Jurkat, Clone E6-1 (cell line): ENCODE measurements around the gene ITCH.

Experiments used
- DNase-seq: peaks from one replicate; pipeline ENCODE4 v3.0.0-alpha.2; 2011; ENCODE audit warnings: low read depth, low spot score
- H3K4me3 ChIP-seq: 2 replicates; pipeline ENCODE4 v1.5.1; 2011; ENCODE audit warnings: mild to moderate bottlenecking, low read length, control low read depth, moderate library complexity

Gene ITCH

DNA sequence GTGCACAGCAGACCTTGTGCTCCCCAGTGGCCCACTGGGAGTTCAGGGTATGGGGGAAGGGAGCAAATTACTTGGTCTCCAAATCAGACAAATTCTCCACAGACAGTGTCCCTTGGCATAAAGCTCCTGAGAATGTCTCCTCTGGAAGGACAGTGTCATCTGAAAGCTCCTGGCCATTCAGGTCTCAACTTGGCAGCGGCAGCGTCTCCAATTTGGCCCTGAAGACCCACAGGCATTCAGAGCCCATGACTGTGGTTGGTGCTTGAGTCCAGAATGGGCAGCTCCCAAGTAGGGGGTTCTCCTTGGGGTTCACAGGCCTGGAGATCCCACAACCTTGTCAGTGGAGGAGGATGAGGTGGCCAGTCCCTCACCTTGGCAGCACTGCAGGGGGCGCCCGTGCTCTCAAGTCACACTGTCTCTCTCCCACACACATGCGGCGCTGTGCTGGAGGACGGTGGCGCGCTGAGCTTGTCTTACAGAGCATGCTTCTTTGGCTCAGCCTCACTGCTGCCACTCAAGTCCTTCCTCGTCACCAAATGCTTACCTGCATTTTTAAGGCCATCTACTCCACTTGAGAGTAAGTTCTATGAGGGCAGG is 173.8 kb downstream of the ITCH start:
- H3K4me3 ChIP-seq = no peak overlapping the region
- DNase-seq = no peak

- no peak for DNase-seq
- H3K4me3 ChIP-seq = no peak overlapping the region
Observed at GRCh38 chr20:34537651-34538050, 174.6 kb downstream of the ITCH start.

DNA sequence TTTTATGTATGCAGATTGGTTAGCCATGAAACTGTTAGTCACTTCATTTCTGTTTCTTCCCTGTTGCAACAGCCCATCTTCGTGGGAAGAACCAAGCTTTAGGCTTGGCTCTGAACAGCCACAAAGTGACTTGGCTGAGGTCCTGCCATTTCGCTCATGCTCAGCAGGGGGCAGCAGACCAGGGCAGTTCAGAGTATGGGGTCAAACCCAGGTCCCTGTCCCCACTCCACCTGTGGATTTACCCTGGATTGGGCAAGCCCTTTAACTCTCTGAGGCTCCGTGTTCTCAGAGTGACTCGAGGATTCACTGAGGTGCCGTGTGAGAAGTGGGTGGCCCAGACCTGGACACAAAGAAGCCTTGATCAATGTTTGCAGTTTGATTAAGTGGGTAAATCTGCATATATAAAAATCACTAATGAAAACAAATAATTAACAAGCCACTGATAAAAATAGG is 175.6 kb downstream of the ITCH start:
- H3K4me3 ChIP-seq = no peak overlapping the region
- no peak for DNase-seq

GRCh38 chr20:34539756-34540155 is 176.7 kb downstream of the ITCH start:
- H3K4me3 ChIP-seq = no peak overlapping the region
- no peak for DNase-seq

GRCh38 chr20:34540596-34541263 is 177.7 kb downstream of the ITCH start:
- DNase-seq = no peak

GRCh38 chr20:34541264-34541901 is 178.3 kb downstream of the ITCH start:
- no peak overlapping the region for H3K4me3 ChIP-seq
- DNase-seq = no peak

More at GRCh38 chr20:34540596-34541263, 177.7 kb downstream of the ITCH start:
- H3K4me3 ChIP-seq = no peak overlapping the region

- DNase-seq = no peak
- H3K4me3 ChIP-seq = no peak overlapping the region
Observed at GRCh38 chr20:34541917-34542316, 178.8 kb downstream of the ITCH start.

GRCh38 chr20:34542439-34542838 is 179.4 kb downstream of the ITCH start:
- DNase-seq = no peak
- no peak overlapping the region for H3K4me3 ChIP-seq

DNA sequence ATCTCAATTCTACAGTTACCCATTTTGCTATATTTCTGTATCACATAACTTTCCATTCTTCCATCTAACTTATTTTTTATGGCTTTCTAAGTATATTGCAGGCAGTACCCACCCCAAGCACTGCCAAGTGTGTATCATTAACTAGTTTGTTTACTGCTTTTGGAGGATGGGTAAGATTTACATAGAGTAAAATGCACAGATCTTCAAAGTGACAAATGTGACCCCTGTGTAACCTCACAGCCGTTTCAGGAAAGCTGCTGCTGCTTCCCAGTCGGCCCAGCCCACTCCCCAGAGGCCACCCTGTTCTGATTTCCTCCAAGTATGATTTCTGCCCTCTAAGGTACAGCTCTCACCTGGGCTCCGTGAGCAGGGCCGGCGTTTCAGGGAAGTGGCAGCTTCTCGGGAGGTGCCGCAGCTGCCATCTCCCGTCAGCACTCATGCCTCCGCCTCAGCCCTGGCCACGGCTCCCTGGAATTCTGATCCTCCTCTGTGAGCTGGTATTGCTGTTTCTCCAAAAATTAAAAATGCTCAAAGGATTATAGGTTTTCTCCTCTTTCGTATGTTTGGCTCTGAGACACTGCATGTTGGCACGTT is 180.5 kb downstream of the ITCH start:
- DNase-seq = no peak
- no peak overlapping the region for H3K4me3 ChIP-seq

GRCh38 chr20:34544109-34544796 is 181.2 kb downstream of the ITCH start:
- no peak overlapping the region for H3K4me3 ChIP-seq
- DNase-seq = no peak

- no peak overlapping the region for H3K4me3 ChIP-seq
- DNase-seq = no peak
Observed at GRCh38 chr20:34546751-34547181, 183.7 kb downstream of the ITCH start.

- H3K4me3 ChIP-seq = no peak overlapping the region
- DNase-seq = no peak
Observed at GRCh38 chr20:34547844-34548613, 185.0 kb downstream of the ITCH start.

GRCh38 chr20:34549291-34549928 is 186.3 kb downstream of the ITCH start:
- H3K4me3 ChIP-seq = no peak overlapping the region
- DNase-seq = no peak

DNA sequence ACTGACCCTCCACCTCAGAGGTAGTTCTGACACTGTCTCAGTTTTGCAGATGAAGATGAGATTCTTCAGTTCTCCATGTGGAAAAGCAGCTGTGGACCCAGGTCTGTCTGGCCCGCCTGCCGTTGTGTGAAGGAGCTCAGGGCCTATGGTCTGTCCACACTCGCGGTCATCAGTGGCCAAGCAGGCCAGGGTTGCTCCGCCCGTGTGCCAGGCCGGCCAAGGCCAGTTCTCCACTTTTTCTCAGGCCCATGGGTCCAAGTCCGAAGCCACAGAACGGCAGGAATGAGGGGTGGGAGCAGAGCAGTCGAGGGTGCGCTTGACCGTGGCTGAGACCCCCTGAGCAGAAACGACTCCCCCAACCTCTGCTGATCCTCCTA is 186.8 kb downstream of the ITCH start:
- no peak for DNase-seq
- H3K4me3 ChIP-seq = no peak overlapping the region

DNA sequence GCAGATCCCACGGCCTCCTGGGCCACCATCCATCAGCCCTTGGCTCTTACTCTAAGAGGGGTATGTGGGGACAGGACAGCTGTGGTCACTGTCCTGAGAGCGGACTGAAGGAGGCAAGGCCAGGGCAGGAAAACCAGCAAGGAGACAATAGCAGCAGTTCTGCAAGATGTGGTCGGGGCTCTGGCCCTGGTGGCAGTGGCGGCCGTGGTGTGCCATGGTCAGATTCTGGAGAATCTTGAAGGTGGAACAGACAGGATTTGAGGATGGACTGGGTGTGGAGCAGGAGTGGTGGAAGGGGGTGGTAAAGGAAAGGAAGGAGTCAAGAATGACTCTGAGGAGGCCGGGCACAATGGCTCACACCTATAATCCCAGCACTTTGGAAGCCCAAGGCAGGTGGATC is 189.5 kb downstream of the ITCH start:
- DNase-seq = no peak
- no peak overlapping the region for H3K4me3 ChIP-seq

DNA sequence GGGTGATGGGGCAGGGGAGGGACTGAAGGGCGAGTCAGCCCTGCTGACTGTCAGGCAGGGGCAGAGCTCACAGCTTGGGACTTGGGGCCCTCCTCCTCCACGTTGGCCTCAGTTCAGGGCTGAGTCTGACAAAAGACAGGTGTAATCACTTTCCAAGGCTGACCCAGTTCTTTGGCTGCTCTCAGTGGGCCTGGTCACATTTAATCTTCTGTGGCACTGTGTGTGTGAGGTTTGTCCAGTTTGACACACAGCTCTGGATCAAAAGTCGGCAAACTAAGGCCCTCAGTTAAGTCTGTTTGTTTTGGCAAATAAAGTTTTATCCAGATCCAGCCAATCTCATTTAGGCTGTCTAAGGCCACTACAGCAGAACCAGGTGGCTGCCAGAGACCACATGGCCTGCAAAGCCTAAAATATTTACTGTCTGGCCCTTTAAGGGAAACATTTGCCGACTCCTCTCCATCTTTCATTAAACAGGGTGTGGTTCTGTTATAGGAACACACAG is 190.3 kb downstream of the ITCH start:
- H3K4me3 ChIP-seq = no peak overlapping the region
- DNase-seq = no peak

DNA sequence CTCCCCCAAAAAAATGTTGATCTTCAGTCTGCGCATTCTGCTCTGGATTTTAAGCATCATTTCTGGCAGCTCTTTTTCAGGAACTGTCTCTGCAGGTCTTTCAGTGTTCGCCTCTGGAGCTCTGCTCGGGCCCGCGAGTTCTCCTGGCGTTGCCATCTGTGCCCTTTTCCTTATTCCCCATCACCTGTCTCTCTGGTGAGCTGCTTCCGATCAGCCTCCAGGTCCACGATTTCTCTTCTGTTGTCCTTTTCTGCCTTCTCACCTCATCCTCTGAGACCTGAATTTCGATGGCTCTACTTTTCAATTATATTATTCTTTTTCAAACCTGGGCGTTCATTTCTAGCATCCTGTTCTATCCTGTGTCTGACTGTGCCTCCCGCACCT is 194.9 kb downstream of the ITCH start:
- no peak for DNase-seq
- H3K4me3 ChIP-seq = no peak overlapping the region
